Brain pericyte (primary cell): Measurements from ENCODE around the gene C16orf46.

Experiments
- DNase-seq: peaks from one replicate; pipeline ENCODE4 v3.0.0-alpha.2; 2012; ENCODE audit warnings: low read depth, low spot score

C16orf46 gene

GRCh38 chr16:81014672-81015071 lies 62.4 kb downstream of the C16orf46 start:
- no peak for DNase-seq

GRCh38 chr16:81012974-81013373 lies 64.1 kb downstream of the C16orf46 start:
- DNase-seq: no peak
